NCI-H774 (cell line): ENCODE results near the gene SCUBE3.

Experiments used
- DNase-seq: peaks from one replicate; lab custom pipeline; 2025; lab: John Stamatoyannopoulos, UW

The SCUBE3 gene

GRCh38 chr6:35272005-35272404 is 58.2 kb downstream of the SCUBE3 start:
- DNase-seq: no peak

DNA sequence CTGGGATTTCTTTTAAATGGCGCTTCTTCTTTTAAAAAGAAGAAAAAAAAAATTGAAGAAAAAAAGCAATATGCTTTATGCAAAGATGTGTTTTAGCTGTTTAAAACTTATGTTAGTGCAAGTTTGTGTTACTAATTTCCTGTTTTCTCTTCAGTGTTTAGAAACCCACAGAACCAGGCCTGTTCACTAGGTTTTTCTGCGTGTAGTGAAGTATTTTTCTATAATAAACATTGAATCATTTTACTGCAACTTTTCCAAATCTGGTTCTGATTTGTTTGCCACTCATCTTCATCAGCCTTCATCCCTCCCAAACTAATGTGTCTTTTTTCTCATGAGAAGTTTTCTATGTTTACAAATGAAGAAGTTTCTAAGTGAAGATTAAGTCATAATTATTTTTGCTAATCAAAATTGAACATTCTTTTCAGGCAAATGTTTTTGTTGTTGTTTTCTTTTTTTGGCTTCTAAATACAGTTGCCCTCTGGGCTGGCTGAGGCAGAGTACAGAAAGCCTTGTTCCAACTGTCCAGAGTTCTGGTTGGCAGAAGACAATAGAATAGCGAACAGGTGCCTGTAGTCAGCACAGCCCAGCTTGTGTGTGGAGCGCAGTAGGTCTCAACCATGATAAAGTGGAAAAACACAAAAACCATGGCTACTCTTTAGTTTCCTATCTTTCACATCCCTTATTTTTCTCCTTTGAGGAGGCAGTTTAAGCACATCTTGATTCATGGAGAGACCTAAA is 60.2 kb downstream of the SCUBE3 start:
- DNase-seq: no peak

DNA sequence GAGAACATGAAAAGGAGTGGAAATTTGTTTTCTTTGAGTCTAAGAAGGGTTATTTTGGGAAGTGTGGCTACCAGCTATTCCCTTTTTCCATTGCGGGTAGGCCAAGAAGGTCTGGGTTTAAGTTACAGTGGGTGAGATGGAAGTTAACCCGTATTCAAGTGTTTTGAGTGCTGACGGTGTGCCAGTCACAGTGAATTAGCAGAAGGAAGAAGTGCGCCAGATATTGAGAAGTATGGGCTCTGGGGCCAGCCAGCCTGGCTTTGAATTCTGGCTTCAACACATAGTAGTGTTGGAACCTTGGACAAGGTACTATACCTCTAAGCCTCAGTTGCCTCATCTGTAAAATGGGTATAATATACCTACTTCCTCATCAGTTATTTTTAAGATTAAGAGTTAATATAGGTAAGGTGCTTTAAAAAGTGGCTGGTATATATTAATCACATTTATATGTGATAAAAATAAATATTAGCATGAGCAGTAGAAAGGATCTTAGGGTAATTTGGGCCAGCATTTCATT is 62.0 kb downstream of the SCUBE3 start:
- no peak for DNase-seq

DNA sequence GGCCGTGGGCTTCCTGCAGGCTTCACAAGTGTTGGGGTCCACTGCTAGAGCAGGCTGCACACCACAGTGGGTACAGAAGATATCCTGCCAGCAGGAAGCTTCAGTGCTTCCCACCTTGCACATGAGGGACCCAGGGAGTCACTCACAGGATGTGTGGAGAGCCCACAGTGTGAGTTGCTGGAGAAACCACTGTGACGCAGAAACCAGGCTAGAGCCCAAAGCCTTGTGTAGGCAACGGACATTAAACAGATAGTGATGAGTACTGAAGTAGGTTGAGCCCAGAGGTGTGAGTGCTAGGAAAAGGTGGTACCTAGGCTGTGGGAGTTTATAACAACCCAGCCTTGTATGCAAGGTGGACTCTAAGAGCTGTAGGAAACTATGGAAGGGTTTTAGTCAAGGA is 65.0 kb downstream of the SCUBE3 start:
- DNase-seq: no peak

DNA sequence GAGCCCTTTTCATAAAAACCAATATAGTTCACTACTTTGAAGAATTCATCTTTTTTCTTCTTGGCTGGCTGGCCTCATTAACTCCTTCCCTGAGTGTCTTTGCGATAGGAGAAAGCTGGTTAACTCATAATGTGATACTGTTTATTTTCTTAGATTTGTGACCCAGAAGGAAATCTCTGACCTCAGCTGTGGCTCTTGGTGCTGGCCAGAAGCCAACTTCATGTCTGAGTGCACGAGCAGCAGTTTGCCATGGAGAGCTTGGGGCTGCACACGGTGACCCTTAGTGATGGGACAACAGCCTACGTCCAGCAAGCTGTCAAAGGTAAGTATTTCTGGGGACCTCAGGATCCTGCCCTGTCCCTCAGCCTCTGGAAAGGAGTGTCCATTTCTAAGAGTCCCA is 67.1 kb downstream of the SCUBE3 start:
- DNase-seq: no peak

DNA sequence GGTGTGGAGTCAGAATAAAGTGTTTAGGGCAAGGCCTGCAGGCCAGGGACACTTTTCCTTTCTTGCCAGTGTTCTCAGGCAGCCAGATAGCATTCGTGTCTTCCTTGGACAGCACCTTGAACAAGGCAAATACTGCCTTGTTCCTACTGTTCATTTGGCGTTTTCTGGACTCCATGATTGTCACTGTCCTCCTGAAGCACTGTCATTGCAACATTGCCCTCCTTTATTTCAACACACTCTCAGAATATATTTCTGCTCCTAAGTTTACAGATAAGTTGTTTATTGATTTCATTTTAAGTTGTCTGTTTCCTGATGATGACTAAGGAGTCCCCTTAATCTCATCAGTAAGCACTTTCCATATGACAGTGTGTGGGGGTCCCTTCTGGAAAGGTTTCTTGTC is 68.7 kb downstream of the SCUBE3 start:
- no peak for DNase-seq

DNA sequence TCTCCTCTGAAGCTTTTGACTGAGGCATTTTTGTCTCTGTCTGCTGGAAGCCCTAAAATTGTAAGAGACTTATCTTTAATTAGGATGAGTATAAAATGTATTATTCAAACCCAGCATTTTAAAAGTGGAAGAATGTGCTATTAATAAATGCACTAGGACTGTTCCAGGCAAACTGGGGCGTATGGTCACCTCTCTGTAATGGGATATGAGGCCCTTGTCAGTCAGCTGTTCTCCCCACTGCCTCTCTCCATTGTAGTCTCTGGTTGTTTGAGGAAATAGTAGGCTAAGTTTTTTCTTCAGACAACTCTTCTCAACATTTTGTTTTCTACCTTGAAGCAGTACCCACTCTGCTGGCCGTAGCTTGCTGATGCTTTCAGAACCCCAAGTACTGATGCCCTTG is 69.6 kb downstream of the SCUBE3 start:
- DNase-seq: no peak

- no peak for DNase-seq
These were observed 74.1 kb downstream of the SCUBE3 start for GRCh38 chr6:35287671-35288396.

- no peak for DNase-seq
These were observed 75.1 kb downstream of the SCUBE3 start for GRCh38 chr6:35288834-35289233.

DNA sequence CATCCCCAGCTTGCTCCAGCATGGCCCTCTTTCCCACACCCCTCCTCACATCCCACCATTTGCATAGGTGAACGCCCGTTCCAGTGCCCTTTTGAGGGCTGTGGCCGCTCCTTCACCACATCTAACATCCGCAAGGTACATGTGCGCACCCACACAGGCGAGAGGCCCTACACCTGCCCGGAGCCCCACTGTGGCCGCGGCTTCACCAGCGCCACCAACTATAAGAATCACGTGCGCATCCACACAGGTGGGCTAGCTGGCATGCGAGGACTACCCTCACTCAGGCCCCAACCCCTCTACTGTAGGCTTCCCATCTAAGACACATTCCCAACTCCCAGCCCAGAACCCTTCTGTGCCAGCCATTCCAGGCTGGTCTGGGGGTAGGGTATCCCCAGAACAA is 77.7 kb downstream of the SCUBE3 start:
- DNase-seq: no peak

GRCh38 chr6:35292494-35292893 is 78.7 kb downstream of the SCUBE3 start:
- no peak for DNase-seq

DNA sequence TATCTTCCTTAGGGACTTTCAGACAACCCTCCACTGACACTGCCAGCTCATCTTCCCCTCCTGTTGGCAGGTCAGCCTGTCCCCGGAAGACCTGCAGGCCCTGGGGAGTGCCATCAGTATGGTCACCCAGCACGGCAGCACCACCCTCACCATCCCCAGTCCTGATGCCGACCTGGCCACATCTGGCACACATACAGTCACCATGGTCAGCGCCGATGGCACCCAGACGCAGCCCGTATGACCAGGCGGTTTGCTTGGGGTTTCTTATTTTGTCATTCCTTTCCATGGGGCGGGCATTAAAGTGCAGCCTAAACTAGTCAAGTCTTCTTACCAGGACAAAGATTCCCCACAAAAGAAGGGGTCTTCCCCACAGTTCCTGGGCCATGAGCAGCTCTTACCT is 79.9 kb downstream of the SCUBE3 start:
- DNase-seq: no peak

GRCh38 chr6:35294308-35294945 is 80.7 kb downstream of the SCUBE3 start:
- DNase-seq: peak; percentile 18

DNA sequence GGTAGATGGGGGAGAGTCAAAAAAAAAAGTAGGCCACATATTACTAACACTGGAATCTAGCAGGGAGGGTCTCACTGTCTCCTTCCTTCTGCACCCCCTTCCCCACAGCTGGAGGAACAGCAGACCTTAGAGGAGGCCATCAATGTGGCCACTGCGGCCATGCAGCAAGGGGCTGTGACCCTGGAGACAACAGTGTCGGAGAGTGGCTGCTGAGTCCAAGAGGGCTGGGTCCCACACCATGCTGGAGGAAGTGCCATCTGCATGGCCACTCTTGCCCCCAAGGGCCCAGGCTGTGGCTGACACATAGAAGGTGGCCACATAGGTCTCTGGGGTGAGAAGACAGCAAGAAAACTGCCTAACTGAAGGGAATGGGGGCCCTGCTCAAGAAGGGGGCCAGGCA is 81.3 kb downstream of the SCUBE3 start:
- no peak for DNase-seq

- no peak for DNase-seq
These were observed 82.0 kb downstream of the SCUBE3 start for GRCh38 chr6:35295521-35296315.

DNA sequence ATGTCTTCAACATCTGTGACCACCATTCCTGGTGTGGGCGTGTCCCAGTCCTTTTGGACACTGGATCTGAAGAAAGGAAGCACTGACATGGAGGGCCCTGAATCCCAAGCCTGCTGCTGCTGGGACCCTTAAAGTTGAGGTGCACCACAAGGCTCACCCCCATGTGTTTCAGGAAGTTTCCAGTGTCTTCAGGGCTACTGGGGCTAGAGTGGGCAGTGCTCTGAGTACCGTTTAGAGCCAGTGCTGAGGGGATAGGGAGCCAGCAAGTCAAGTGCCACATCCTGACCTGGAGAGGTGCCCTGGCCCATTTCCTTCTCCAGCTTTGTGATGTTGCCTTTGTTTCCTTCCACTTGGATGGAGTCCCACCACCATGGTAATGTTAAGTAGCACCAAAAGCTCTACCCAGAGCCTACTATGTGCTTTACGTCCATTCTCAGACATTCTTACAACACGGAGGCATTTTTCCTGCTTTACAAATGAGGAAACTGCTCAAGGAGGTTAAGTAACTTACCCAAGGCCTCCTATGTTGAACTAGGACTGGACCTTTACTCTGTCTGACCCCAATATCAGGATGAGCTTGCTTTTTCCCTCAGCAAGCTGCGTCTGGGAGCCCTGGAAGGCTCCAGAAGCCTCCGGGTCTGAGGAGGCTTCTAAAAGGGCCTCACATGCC is 83.3 kb downstream of the SCUBE3 start:
- DNase-seq: no peak

- no peak for DNase-seq
These were observed 84.1 kb downstream of the SCUBE3 start, which contains the start of gene DEF6 for GRCh38 chr6:35297601-35298481. DEF6 (plus strand) TSS chr6:35297818; CDS start chr6:35297857, 39 bp downstream.

DNA sequence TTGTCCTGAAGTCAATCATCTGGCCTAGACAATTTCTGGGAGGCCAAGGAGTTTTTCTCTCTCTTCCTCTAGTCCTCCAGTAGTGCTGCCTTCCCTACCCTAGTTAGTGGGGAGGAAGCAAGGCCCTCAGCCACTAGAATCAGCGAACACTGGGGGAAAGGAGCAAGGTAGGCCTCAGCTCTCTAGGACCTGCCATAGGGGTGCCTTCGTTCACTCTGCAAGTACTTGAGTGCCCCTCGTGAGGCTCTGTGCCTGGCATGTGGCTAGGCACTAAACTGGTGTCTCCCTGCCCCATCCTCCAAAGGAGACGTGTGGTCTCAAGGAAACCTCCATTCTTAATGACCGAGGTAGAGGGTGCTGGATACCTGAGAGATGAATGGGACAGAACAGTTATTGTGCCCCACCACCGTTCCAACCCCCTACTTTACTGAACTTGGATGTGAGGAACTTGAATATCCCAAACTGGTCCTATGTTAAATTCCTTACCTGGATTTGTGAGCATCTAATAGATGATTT is 84.9 kb downstream of the SCUBE3 start:
- DNase-seq: no peak

DNA sequence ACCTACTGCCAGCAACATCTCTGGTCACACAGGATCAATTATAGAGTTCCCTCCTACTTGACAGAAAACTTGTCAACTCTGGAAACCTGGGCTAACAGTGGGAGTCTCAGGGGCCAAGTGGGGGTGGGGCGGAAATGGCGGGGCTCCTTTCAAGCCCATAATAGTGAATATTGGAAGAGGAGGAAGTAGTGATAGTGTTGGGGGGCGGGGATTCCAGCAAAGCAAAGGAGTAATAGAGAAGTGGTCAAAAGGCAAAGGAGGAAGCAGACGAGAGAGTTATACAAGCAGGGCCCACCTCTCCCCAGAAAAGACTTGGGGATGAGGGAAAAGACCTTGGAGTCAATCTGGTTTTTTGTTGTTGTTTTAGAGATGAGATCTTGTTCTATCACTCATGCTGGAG is 85.9 kb downstream of the SCUBE3 start:
- no peak for DNase-seq

DNA sequence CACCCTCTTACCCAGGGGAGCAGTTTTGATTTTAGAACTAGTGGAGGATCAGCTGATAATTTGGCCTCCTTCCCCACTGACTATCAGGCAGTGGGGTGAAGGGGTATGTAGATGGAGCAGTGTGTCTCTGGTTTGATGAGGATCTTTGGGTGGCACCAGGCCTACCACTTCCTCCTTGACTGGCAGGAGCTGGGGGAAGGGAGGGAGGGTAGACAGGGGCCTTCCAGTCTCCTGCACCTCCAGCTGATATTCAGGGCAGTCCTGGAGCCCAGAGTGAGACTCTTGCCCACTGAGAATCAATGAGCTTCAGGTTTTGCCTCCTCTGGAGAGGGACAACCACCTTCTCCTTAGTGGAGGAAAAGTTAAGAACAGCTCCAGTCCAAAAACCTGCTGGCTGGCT is 87.1 kb downstream of the SCUBE3 start:
- no peak for DNase-seq
